ENCODE measurements around the gene TDRD7.
"Not testable (repeated sequence)": the region's sequence is repeated elsewhere in the genome, so short reads cannot be mapped to it uniquely, and the experiment has no call there.

TDRD7 gene

GRCh38 chr9:97479496-97480159 lies 67.7 kb downstream of the TDRD7 start:
- no peak for DNase-seq

GRCh38 chr9:97480174-97480573 lies 68.3 kb downstream of the TDRD7 start:
- DNase-seq, result no peak

DNA sequence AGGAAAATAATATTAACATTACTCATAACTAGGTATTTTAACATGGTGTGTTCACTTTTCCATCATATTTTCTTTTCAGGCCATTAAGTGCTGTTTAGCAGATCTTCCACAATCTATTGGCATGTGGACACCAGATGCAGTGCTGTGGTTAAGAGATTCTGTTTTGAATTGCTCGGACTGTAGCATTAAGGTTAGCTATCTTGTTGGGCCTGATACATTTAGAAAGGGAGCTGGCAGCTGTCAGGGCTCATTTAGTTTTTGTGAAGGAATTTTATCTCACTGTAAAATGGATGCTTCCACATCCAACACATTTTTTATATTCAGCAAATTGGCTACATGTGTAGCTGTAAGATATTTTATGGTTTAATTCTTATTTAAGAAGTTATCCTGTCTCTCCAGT lies 68.9 kb downstream of the TDRD7 start:
- no peak for DNase-seq

GRCh38 chr9:97484134-97484533 lies 72.2 kb downstream of the TDRD7 start:
- DNase-seq, result no peak

DNA sequence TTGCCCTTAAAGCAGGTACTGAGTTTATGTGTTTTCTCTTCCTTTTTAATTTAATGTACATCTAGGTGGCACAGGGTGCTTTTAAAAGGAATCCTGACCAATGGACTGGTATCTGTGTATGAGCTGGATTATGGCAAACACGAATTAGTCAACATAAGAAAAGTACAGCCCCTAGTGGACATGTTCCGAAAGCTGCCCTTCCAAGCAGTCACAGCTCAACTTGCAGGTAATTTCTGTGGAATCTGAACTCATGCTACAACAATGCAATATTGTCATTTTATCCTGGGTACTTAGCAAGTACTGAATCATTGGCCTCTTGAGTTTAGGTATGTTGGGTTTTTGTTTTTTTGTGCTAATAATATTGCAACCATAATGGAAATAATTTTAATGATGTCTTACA lies 75.2 kb downstream of the TDRD7 start:
- DNase-seq, result no peak

DNA sequence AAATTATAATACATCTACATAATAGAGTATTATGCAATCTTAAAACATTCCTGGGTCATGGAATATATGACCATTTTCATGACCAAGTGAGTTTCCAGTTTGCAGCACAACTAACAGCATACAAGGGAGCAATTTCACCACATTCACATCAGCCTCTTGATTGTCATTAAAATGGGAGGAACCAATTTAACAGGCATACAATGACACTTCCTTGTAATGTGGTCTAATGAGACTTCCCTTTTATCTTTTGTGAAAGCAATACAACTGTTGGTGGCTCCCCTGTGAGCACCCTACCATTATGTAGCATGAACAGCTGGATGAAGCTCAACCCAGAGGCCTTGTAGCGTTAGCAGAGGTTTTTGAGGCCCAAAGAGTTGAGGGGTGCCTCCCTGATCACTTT lies 76.0 kb downstream of the TDRD7 start:
- DNase-seq, result no peak

GRCh38 chr9:97491216-97491999 lies 79.5 kb downstream of the TDRD7 start:
- DNase-seq, result no peak

DNA sequence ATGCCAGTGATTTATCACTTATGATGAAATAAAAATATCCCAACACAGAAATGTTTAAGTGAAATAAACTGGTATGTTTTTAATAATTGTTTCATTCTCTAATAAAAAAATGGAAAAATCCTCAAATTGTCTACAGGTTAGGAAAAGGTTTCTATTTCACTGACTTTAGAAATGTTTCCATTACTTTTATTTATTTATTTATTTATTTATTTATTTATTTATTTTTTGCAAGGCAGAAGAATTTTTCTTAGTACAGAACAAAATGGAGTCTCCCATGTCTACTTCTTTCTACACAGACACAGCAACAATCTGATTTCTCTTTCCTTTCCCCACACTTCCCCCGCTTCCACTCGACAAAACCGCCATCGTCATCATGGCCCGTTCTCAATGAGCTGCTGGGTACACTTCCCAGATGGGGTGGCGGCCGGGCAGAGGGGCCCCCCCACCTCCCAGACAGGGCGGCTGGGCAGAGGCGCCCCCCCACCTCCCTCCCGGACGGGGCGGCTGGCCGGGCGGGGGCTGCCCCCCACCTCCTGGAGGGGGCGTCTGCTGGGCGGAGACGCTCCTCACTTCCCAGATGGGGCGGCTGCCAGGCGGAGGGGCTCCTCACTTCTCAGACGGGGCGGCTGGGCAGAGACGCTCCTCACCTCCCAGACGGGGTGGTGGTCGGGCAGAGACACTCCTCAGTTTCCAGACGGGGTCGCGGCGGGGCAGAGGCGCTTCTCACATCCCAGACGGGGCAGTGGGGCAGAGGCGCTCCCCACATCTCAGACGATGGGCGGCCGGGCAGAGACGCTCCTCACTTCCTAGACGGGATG lies 85.9 kb downstream of the TDRD7 start:
- DNase-seq, result not testable (repeated sequence)

- DNase-seq, result not testable (repeated sequence)
Observed at GRCh38 chr9:97498846-97499245, 87.0 kb downstream of the TDRD7 start.

DNA sequence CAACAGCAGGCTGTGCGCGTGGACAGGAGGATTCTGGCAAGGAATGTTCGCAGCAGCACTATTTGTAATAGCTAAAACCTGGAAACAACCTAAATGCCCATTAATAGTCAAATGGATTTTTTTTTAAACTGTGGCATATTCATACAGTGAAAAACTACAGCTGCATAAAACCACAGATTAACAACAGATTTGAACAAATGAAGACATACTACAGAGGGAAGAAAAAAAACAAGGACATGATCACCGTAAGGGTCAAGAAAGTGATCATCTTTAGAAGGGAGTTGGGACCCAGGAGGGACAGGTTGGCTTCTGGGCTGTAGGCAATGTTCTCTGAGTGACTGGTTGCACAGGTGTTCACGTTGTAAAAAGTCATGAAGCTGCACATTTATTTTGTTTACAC lies 88.4 kb downstream of the TDRD7 start:
- no peak for DNase-seq

- no peak for DNase-seq
Observed at GRCh38 chr9:97500765-97501176, 88.9 kb downstream of the TDRD7 start.

GRCh38 chr9:97501177-97501971 lies 89.5 kb downstream of the TDRD7 start, which contains the start of gene TMOD1:
TSS of gene TMOD1 (plus strand) at chr9:97501666. CDS start at chr9:97524189, 22,523 bp downstream.
- peak; percentile 55 for DNase-seq

DNA sequence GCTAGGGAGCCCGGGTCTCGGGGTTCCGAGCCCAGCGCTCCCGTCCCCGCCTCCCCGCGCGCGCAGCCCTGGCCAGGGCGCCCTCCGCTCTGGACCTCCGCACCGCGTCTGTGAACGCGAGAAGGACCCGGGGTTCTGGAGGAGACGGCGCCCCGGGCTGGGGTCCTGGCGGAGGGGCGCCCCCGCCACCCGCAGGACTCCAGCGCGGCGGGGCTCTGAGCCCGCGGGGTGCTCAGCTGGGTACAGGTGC lies 90.0 kb downstream of the TDRD7 start:
- no peak for DNase-seq

DNA sequence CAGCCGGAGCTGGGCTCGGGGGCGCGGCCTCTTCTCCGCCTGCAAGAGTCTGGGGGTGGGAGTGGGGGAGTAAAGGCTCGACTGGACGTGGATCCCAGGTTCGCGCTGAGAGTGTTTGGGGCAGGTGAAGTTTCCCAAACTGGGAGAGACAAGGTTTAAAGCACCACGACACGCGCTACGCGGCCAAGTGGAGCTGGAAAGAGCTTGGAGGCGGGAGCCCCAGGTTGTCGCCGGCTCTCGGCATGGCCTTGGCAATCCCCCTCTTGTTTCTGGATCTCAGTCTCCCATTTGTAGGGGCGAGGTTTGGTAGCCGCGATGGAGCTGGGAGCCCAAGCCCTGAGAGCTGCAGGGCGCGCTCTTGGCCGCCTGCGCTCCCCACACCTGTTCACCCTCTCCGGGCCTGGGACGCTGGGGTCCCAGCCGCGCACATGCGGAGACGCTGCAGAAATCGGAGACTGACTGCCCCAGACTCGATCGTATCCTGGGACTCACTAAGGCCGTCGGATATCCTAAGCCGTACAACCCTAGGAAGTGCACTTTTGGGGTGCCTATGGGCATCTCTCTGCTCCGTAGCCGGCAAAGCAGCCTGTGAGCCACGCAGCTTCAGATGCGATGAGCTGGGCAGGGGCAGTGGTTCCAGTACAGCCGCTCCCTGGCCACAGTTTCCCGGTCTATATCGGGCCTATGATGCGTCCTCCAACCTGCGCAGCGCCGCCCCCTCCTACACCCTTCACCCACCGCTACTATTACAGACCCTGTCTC lies 90.5 kb downstream of the TDRD7 start:
- no peak for DNase-seq

- no peak for DNase-seq
Observed at GRCh38 chr9:97502984-97503861, 91.3 kb downstream of the TDRD7 start.

GRCh38 chr9:97503862-97504210 lies 91.9 kb downstream of the TDRD7 start:
- no peak for DNase-seq

DNA sequence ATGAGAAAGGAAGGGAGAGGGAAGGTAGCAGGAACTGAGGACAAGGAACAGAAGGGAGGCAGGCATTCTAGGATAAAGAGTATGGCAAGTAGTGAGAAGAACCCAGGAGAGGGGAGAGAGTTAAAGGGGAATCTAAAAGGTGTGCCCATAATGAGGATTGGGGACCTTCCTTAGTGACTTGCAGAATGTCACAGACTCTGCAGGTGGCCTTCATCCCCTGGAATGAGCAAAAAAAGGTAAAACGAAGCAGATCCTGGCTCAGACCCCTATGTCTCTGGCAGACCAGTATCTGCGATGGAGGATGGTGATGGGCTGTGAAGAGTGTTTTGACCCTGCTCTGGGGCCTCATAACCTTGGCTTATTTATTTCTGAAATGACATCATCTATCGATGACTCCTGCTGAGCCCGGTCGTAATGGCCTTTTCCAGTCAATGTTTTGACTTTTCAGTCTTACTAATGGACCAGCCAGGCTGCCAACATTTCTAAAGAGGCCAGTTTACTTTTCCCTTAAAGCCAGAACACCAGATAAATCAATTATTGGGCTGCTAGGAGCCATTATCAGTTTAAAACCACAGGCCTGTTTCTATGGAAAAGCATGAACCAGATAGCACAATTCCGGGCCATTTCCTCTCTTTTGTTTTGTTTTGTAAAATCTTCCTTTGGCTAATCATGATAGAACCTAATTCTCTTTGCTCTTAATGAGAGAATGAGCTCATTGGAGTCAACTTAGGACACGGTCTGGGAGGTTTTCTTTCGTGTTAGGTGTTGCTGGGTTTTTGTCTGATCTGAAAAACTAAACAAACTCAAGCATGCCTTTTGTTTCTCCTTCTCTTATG lies 92.7 kb downstream of the TDRD7 start:
- no peak for DNase-seq

DNA sequence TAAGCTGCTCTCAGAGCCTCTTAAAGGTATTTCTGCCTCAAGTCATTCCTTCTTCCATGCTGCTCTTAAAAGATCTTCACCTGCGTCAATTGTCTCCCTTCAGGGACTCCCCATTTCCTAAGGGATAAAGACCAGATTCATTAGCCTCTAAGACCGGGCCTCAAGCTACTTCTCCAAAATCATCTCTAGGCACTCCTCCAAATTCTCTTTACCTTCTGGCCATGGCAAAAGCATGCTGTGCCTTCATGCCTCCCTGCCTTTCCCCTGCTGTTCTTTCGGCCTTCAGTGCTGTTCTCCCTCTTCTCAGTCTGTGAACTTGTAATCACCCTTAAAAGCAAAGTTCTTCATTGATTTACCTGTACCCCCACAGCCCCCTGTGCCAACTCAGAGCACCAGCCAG lies 93.9 kb downstream of the TDRD7 start:
- DNase-seq, result no peak

DNA sequence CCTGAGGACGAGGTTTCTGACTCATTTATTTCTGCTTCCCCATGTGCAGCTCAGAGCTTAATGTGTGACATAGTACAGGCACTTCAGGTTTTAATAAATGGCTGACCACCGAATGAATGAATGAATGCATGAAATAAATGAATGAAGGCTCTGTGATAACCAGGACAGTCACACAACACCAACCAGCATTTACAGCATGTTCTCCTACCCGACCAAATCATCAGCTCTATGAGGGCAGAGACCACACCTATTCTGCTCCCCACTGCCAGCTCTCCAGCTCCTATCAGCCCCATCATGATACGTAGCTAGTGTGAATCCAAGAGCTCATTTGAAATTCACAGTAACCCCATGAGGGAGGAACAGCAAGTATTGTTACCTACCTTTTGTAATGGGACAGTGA lies 94.4 kb downstream of the TDRD7 start:
- DNase-seq, result no peak

DNA sequence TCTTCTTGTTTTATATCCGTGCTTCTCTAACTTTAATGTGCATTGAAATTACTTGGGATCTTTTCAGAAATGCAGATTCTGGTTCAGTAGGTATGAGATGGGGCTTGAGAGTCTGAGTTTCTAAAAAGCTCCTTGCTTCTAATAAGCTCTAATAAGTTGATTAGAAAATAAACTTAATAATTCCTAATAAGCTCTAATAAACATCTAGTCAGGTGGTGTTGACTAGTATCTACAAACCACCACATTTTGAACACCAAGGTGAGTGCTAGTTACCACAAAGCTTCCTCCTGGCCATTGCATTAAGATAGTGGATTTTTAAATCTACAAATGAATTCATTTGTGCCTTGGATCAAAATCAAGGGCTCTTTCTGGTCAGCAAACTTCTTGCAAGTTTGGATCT lies 94.9 kb downstream of the TDRD7 start:
- DNase-seq, result no peak

Data from NCI-H1105 treated with DMSO at 0.1 percent for 48 hours (cell line).